GM12891 (cell line): Measurements from ENCODE around the gene IL2RG.
A peak's percentile ranks its signal among the peaks of the same experiment; 100 is the strongest.

Source experiments
- POLR2A ChIP-seq: IDR thresholded peaks from 2 replicates; pipeline ENCODE4 v1.6.1; 2011; ENCODE audit warnings: low read depth, low read length, control low read depth
- POLR2AphosphoS5 ChIP-seq: IDR thresholded peaks from 2 replicates; pipeline ENCODE4 v1.6.1; 2011; ENCODE audit warnings: low read depth, low read length, control low read depth
- POU2F2 ChIP-seq: IDR thresholded peaks from 2 replicates; pipeline ENCODE4 v1.6.1; 2011; ENCODE audit warnings: low read depth, mild to moderate bottlenecking, control low read depth, low read length, moderate library complexity

GRCh38 chrX:71068044-71068918 is 43.1 kb downstream of the IL2RG start, which contains the start of gene SNX12:
- TF ChIP-seq POLR2A = peak; percentile 64; the same call in 1 of the 2 replicates
- TF ChIP-seq POU2F2 = peak; percentile 68; the same call in 1 of the 2 replicates
- no peak for TF ChIP-seq POLR2AphosphoS5
